ENCODE measurements around the gene RREB1. TPM values are rescaled to one million over a fixed set of nuclear protein-coding genes. Genes with fewer than 3 reads are reported as not detected.

The RREB1 gene
- total and polyA plus RNA-seq, 9 donors = 7.3 to 64.4 (median 50.1) TPM

DNA sequence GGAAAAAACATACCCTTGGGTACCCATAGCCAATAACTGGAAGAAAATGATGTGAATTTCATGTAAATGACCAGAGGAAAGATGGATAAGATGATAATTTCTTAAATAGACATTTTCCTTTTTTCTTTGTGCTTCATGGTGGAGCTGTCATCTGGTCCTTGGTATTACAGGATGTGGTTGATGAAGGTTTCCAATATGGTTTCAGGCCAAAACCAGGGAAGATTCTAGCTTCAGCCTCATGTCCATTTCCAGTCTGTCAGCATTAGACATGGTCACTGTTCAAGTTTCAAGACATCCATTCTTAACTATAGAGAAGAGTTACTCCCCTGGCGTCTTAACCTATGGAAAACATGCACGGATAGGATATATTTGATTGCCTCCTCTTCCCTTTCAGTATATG, 141.6 kb downstream of the RREB1 start:
- no peak for TF ChIP-seq POLR2A (IDR thresholded peaks at IDR 0.05)
- no peak for TF ChIP-seq EP300 (IDR thresholded peaks at IDR 0.05)
- Histone ChIP-seq H3K27me3 (no peaks in the 10 kb centered on the region), H3K27ac (no peak overlapping the region), H3K4me3 (no peak overlapping the region), H3K9me3 (no peaks in the 10 kb centered on the region), H3K36me3 (no peaks in the 10 kb centered on the region), H3K4me1 (ENCODE audit: insufficient read depth) (no peaks in the 10 kb centered on the region)
- DNase-seq = no peak
- 87 to 100% (median 88%) methylated on average over 2 of the region's 2 CpGs for WGBS, 3 donors
- intact Hi-C loops (cut with DNase I) = loop anchor here in 3 of 4 donors (5.0 to 10.0 kb wide), 4 partner anchors 125 to 572 kb away; no protein-coding TSS in a partner anchor

DNA sequence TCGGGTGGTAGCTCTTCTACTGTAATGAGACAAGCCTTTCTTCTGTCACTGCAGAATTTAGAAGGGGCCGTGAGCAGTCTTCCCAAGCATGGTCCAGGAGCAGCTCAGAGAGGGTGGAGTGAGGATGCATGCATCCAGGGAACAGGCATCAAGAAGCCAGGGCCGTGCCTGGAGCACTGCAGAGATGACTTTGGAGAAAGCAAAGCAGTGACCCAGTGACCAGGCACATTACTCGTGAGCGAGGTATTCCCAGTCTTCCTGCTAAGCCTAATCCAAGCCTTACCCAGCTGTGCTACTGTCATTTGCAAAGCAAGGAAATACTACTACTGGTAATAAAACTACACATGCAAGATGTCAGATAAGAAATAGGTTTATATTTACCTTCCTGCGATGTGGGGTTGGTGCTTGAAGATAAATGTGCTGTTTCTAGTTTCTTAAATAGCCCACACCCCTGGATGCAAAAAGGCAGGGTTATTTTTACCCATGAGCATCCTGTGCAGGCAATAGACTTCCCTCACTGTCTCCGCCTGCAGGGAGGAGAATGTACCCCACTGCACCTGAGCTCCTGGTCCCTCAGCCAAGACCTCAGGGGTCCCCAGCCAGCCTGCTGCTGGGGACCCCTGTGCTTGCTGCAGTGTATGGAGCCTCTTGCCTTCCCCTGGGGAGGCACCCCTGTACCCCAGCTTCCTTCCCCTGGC, 142.3 kb downstream of the RREB1 start:
- TF ChIP-seq EP300 (IDR thresholded peaks at IDR 0.05) (no peak), POLR2A (IDR thresholded peaks at IDR 0.05) (no peak)
- TF ChIP-seq, protein P1, sequence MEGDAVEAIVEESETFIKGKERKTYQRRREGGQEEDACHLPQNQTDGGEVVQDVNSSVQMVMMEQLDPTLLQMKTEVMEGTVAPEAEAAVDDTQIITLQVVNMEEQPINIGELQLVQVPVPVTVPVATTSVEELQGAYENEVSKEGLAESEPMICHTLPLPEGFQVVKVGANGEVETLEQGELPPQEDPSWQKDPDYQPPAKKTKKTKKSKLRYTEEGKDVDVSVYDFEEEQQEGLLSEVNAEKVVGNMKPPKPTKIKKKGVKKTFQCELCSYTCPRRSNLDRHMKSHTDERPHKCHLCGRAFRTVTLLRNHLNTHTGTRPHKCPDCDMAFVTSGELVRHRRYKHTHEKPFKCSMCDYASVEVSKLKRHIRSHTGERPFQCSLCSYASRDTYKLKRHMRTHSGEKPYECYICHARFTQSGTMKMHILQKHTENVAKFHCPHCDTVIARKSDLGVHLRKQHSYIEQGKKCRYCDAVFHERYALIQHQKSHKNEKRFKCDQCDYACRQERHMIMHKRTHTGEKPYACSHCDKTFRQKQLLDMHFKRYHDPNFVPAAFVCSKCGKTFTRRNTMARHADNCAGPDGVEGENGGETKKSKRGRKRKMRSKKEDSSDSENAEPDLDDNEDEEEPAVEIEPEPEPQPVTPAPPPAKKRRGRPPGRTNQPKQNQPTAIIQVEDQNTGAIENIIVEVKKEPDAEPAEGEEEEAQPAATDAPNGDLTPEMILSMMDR (IDR thresholded peaks at IDR 0.05) = no peak
- Histone ChIP-seq H3K9me3 (no peaks in the 10 kb centered on the region), H3K36me3 (no peaks in the 10 kb centered on the region), H3K27ac (no peak overlapping the region), H3K4me3 (no peak overlapping the region), H3K27me3 (no peaks in the 10 kb centered on the region), H3K4me1 (ENCODE audit: insufficient read depth) (no peaks in the 10 kb centered on the region)
- DNase-seq = no peak
- WGBS, 3 donors = 70 to 73% (median 72%) methylated on average over 7 of the region's 7 CpGs
- intact Hi-C loops (cut with DNase I) = loop anchor here in 3 of 4 donors (5.0 to 10.0 kb wide), 4 partner anchors 125 to 573 kb away; no protein-coding TSS in a partner anchor

DNA sequence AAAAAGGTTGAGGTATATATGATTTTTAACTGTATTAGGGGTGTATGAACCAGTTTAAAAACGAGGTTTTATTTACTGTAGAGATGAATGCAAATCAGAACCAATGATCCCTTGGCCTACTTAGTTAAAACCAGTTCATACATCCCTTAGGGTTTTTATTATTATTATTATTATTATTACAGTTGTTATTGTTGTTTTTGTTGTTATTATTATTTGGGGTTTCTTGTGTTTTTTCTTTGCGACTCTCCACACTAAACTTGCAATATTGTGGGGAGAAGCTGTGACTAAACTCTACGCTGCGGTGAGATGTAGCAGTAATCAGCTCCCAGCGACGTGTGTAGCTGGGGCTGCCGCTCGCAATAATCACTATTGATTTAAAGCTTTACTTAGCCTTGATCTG, 143.1 kb downstream of the RREB1 start:
- DNase-seq = no peak
- TF ChIP-seq EP300 (IDR thresholded peaks at IDR 0.05) = no peak
- TF ChIP-seq, protein P1 (IDR thresholded peaks at IDR 0.05) = no peak
- TF ChIP-seq POLR2A (IDR thresholded peaks at IDR 0.05) = no peak

DNA sequence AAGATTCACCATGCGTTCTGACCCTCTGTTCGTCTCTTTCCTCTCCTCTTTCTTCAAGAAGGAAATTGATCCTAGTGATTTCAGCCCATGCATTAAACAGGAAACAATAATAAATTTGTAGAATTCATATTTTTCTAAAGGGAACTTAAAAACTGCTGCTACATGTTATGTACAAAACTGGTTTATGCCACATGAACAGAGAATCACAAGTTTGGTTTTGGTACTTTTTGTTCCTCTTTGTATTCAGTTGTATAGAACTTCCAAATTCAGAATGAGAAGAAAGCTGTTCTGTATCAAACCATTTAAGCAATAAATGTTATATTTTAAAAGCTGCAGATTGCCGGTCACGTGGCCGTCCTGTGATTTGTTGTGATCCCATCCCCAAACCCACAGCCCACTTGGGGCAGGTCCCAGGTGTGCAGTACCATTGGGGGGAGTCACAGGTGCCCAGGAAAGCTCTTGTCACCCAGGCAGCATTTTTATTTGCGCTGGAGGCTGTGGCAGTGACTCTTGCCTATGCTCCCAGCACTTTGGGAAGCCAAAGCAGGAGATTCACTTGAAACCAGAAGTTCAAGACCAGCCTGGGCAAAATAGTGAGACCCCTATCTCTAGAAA, 144.0 kb downstream of the RREB1 start:
- Histone ChIP-seq H3K4me1 (ENCODE audit: insufficient read depth) (no peaks in the 10 kb centered on the region), H3K9me3 (no peaks in the 10 kb centered on the region), H3K36me3 (no peaks in the 10 kb centered on the region), H3K27me3 (no peaks in the 10 kb centered on the region), H3K27ac (no peak overlapping the region), H3K4me3 (no peak overlapping the region)
- no peak for DNase-seq
- TF ChIP-seq EP300 (IDR thresholded peaks at IDR 0.05) (no peak), POLR2A (IDR thresholded peaks at IDR 0.05) (no peak)
- TF ChIP-seq, protein P1 (IDR thresholded peaks at IDR 0.05) = no peak
- 93 to 95% (median 94%) methylated on average over 6 of the region's 6 CpGs for WGBS, 3 donors
- intact Hi-C loops (cut with DNase I) = no loop called here

More for the DNA sequence above, 143.1 kb downstream of the RREB1 start:
- no peak overlapping the region for H3K4me3 ChIP-seq
- H3K27me3 ChIP-seq = no peaks in the 10 kb centered on the region
- 90 to 94% (median 93%) methylated on average over 8 of the region's 8 CpGs for WGBS, 3 donors
- H3K36me3 ChIP-seq = no peaks in the 10 kb centered on the region
- no peak overlapping the region for H3K27ac ChIP-seq
- intact Hi-C loops (cut with DNase I) = no loop called here
- H3K4me1 ChIP-seq (ENCODE audit: insufficient read depth) = no peaks in the 10 kb centered on the region
- H3K9me3 ChIP-seq = no peaks in the 10 kb centered on the region

DNA sequence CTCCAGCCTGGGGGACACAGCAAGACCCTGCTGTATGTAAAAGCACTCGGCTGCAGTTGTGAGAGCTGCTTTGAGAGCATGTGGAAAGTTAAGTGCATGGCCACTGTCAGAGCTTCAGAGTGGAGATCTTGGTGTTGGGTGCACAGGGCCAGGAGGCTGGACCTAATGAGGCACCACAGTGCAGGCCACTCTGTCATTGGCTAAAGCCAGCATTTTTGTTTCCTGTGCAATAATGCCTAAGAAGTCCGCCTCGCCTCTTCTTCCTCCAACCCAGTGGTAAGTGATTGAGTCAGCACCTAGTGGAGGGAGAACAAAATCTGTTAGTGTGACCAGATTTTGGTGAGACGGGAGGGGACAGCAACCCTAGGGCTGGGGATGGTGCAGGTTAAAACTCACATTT, 144.6 kb downstream of the RREB1 start:
- intact Hi-C loops (cut with DNase I) = no loop called here
- WGBS, 3 donors = 83 to 94% (median 88%) methylated on average over 4 of the region's 4 CpGs

More for the DNA sequence above, 144.6 kb downstream of the RREB1 start:
- Histone ChIP-seq H3K27ac (no peak overlapping the region), H3K4me3 (no peak overlapping the region), H3K9me3 (no peaks in the 10 kb centered on the region), H3K27me3 (no peaks in the 10 kb centered on the region), H3K4me1 (ENCODE audit: insufficient read depth) (no peaks in the 10 kb centered on the region), H3K36me3 (no peaks in the 10 kb centered on the region)
- DNase-seq = no peak
- TF ChIP-seq, protein P1 (IDR thresholded peaks at IDR 0.05) = no peak
- TF ChIP-seq POLR2A (IDR thresholded peaks at IDR 0.05) = no peak
- TF ChIP-seq EP300 (IDR thresholded peaks at IDR 0.05) = no peak
